ENCODE measurements around the gene TAS2R10. TPM values are rescaled to one million over a fixed set of nuclear protein-coding genes. Genes with fewer than 3 reads are reported as not detected.

TAS2R10 gene
- total and polyA plus RNA-seq, 2 donors (not counting 1 experiment from before 2014, with no cell fraction given) = 0.27 TPM; not detected in 1

DNA sequence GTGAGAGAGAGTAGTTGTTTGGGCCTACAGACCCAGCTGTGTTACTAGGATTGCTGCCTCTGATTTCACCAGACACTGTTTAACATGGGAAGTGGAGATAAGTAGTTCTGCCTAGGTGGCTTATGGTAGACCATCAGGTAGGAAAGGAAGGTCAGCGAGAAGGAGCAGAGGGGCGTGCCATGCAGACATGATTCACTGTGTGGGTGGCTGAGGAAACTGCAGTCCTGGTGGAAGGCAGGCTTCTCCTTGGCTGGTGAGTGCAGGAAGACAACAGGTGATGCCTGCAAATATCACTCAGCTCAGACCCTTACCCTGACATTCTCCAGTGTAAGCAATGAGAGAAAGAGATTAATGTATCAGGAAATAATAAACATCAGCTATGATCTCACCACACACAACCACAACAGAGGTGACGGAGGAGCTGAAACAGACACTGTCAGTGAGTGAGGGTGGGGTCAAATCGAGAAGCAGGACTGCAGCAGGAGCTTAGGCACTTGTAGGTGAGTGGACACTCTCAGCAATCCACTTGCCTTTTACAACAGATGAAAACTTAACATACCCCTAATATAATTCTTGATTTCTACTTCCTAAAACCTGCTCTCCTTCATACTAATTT is 25.2 kb upstream of the TAS2R10 start:
- CTCF ChIA-PET = no interaction called here
- H3K9me3 Mint-ChIP-seq (ENCODE audit: insufficient read depth) = peaks cover 2% of the 10 kb centered on the region
- DNase-seq = no peak
- no peak overlapping the region for H2AFZ ChIP-seq (ENCODE audit: insufficient read depth, low read depth, low read length, poor library complexity, severe bottlenecking)
- peaks cover 1 to 13% (median 8%) of the 10 kb centered on the region in 3 donors for H3K9me3 ChIP-seq (ENCODE audit: control extremely low read depth in 1 of 3, control insufficient read depth in 2 of 3, insufficient read depth in 1 of 3, low read length in 2 of 3)
- no peaks in the 10 kb centered on the region for H3K27me3 ChIP-seq (replicated peaks in 1 of 4; ENCODE audit: control extremely low read depth in 1 of 4, control insufficient read depth in 3 of 4, insufficient read depth in 4 of 4, low read length in 3 of 4)
- ATAC-seq (ENCODE audit: low read depth) = no peak
- TF ChIP-seq, protein P1, sequence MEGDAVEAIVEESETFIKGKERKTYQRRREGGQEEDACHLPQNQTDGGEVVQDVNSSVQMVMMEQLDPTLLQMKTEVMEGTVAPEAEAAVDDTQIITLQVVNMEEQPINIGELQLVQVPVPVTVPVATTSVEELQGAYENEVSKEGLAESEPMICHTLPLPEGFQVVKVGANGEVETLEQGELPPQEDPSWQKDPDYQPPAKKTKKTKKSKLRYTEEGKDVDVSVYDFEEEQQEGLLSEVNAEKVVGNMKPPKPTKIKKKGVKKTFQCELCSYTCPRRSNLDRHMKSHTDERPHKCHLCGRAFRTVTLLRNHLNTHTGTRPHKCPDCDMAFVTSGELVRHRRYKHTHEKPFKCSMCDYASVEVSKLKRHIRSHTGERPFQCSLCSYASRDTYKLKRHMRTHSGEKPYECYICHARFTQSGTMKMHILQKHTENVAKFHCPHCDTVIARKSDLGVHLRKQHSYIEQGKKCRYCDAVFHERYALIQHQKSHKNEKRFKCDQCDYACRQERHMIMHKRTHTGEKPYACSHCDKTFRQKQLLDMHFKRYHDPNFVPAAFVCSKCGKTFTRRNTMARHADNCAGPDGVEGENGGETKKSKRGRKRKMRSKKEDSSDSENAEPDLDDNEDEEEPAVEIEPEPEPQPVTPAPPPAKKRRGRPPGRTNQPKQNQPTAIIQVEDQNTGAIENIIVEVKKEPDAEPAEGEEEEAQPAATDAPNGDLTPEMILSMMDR (IDR thresholded peaks at IDR 0.05) = no peak
- TF ChIP-seq EZH2 (IDR thresholded peaks at IDR 0.05; ENCODE audit: borderline replicate concordance, insufficient read depth, low read depth, low read length, poor library complexity, severe bottlenecking) = no peak
- H3K36me3 ChIP-seq (replicated peaks in 1 of 2; ENCODE audit: control extremely low read depth in 1 of 2, control insufficient read depth in 1 of 2, extremely low read depth in 1 of 2, insufficient read depth in 2 of 2, low read length in 1 of 2) = peaks cover 0 to 8% of the 10 kb centered on the region in 2 experiments
- no peaks in the 10 kb centered on the region for H3K79me2 ChIP-seq (ENCODE audit: control insufficient read depth, insufficient read depth, low read length)
- H3K27ac Mint-ChIP-seq = no peak overlapping the region
- POLR2A ChIA-PET = no interaction called here
- H3K9ac ChIP-seq (ENCODE audit: low read length) = no peak overlapping the region
- H4K20me1 ChIP-seq (ENCODE audit: control insufficient read depth, insufficient read depth, low read length, poor library complexity, severe bottlenecking) = no peaks in the 10 kb centered on the region
- no peak overlapping the region for H3K27ac ChIP-seq (ENCODE audit: low read length in 2 of 2)
- H3K4me3 ChIP-seq (ENCODE audit: control extremely low read depth in 1 of 5, extremely low read depth in 1 of 5, insufficient read depth in 1 of 5, low read depth in 2 of 5, low read length in 4 of 5) = no peak overlapping the region
- no peak overlapping the region for H3K4me2 ChIP-seq (replicated peaks; ENCODE audit: low read depth, low read length, poor library complexity, severe bottlenecking)
- intact Hi-C loops (cut with micrococcal nuclease) = no loop called here
- H3K4me3 Mint-ChIP-seq = no peak overlapping the region
- H3K4me1 ChIP-seq (ENCODE audit: control insufficient read depth in 2 of 2, insufficient read depth in 2 of 2, low read length in 2 of 2) = no peaks in the 10 kb centered on the region
- no peaks in the 10 kb centered on the region for H3K27me3 Mint-ChIP-seq
- 94% methylated on average over 2 of the region's 4 CpGs for WGBS (ENCODE audit: insufficient coverage)
- H3K4me1 Mint-ChIP-seq = no peaks in the 10 kb centered on the region

DNA sequence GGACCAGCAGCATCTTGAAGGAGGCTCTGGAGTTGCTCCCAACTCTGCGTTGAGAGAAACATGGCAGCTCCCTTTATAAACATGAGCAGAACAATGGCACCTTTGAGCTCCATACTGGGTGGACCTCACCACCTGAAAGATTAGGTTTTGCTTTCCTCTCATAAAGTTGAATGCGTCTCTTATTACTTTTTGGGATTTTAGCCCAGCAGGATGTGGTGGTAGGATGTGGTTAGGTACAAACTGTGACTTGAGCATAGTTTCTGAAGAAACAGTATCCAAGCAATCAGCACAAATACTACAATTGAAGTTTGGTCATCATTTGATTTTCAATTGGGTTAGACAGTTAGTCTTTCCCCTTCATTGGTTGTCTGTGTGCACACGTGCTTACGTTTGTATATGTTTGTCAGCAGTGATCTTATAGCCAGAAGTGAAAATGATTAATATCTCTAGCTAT is 23.3 kb upstream of the TAS2R10 start, which contains the start of gene PRR4:
Gene PRR4, minus strand, starts transcription at position 51 of the 454 bp plus-strand sequence. Its CDS starts 38 bp downstream, at position 13.
- H3K36me3 ChIP-seq (replicated peaks in 1 of 2; ENCODE audit: control extremely low read depth in 1 of 2, control insufficient read depth in 1 of 2, extremely low read depth in 1 of 2, insufficient read depth in 2 of 2, low read length in 1 of 2) = peaks cover 0 to 4% of the 10 kb centered on the region in 2 experiments
- Mint-ChIP-seq H3K9me3 (ENCODE audit: insufficient read depth) (no peaks in the 10 kb centered on the region), H3K27ac (no peak within 1 kb of the TSS), H3K4me1 (no peaks in the 10 kb centered on the region), H3K4me3 (no peak within 1 kb of the TSS), H3K27me3 (no peaks in the 10 kb centered on the region)
- no peaks in the 10 kb centered on the region for H3K27me3 ChIP-seq (replicated peaks in 1 of 4; ENCODE audit: control extremely low read depth in 1 of 4, control insufficient read depth in 3 of 4, insufficient read depth in 4 of 4, low read length in 3 of 4)
- DNase-seq (no peak), ATAC-seq (ENCODE audit: low read depth) (no peak)
- H3K4me1 ChIP-seq (ENCODE audit: control insufficient read depth in 2 of 2, insufficient read depth in 2 of 2, low read length in 2 of 2) = no peaks in the 10 kb centered on the region
- H4K20me1 ChIP-seq (ENCODE audit: control insufficient read depth, insufficient read depth, low read length, poor library complexity, severe bottlenecking) = no peaks in the 10 kb centered on the region
- no peaks in the 10 kb centered on the region for H3K79me2 ChIP-seq (ENCODE audit: control insufficient read depth, insufficient read depth, low read length)
- WGBS (ENCODE audit: insufficient coverage) = 100% methylated on average over 1 of the region's 4 CpGs
- H3K9me3 ChIP-seq (ENCODE audit: control extremely low read depth in 1 of 3, control insufficient read depth in 2 of 3, insufficient read depth in 1 of 3, low read length in 2 of 3) = no peaks in the 10 kb centered on the region
- no peak within 1 kb of the TSS for H3K9ac ChIP-seq (ENCODE audit: low read length)
- H2AFZ ChIP-seq (ENCODE audit: insufficient read depth, low read depth, low read length, poor library complexity, severe bottlenecking) = no peak within 1 kb of the TSS
- no peak within 1 kb of the TSS for H3K27ac ChIP-seq (ENCODE audit: low read length in 2 of 2)
- TF ChIP-seq, protein P1 (IDR thresholded peaks at IDR 0.05) = no peak
- TF ChIP-seq EZH2 (IDR thresholded peaks at IDR 0.05; ENCODE audit: borderline replicate concordance, insufficient read depth, low read depth, low read length, poor library complexity, severe bottlenecking) = no peak
- intact Hi-C loops (cut with micrococcal nuclease) = no loop called here
- H3K4me3 ChIP-seq (ENCODE audit: control extremely low read depth in 1 of 5, extremely low read depth in 1 of 5, insufficient read depth in 1 of 5, low read depth in 2 of 5, low read length in 4 of 5) = no peak within 1 kb of the TSS
- no peak within 1 kb of the TSS for H3K4me2 ChIP-seq (replicated peaks; ENCODE audit: low read depth, low read length, poor library complexity, severe bottlenecking)
- CTCF ChIA-PET = no interaction called here
- POLR2A ChIA-PET = no interaction called here

All from B cell (primary cell).